Neural cell (in vitro differentiated cells): Measurements from ENCODE around the gene OXCT1. TPM values are rescaled to one million over a fixed set of nuclear protein-coding genes. Genes with fewer than 3 reads are reported as not detected.

ENCODE experiments used
- H2AFZ ChIP-seq: fragments of 200-600, 300-800 bp; sonication (generic), shearing (Covaris generic); 2 replicates; pipeline ENCODE4 v1.6.0; 2014; ENCODE audit warnings: low read depth, mild to moderate bottlenecking, antibody characterized with exemption, low read length, moderate library complexity
- H3F3A ChIP-seq: fragments of 200-600 bp; shearing (Covaris generic); 2 replicates; pipeline ENCODE4 v1.6.1; 2016; ENCODE audit warnings: mild to moderate bottlenecking, moderate library complexity, mixed read lengths, antibody characterized with exemption, low read length; ENCODE audit not compliant: insufficient read depth, poor library complexity, severe bottlenecking
- H3K27ac ChIP-seq: fragments of 200-600, 300-800 bp; sonication (generic), shearing (Covaris generic); 2 replicates; pipeline ENCODE4 v1.5.1; 2014; ENCODE audit warnings: mild to moderate bottlenecking, low read length, moderate library complexity
- H3K27me3 ChIP-seq: fragments of 300-800, 200-600 bp; sonication (generic), shearing (Covaris generic); 2 replicates; pipeline ENCODE4 v1.6.0; 2014; ENCODE audit warnings: mild to moderate bottlenecking, low read depth, low read length, moderate library complexity; ENCODE audit not compliant: insufficient read depth
- H3K36me3 ChIP-seq: fragments of 300-800, 200-600 bp; sonication (generic), shearing (Covaris generic); 2 replicates; pipeline ENCODE4 v1.5.1; 2014; ENCODE audit warnings: mild to moderate bottlenecking, antibody characterized with exemption, low read length, moderate library complexity; ENCODE audit not compliant: insufficient read depth
- H3K4me2 ChIP-seq: fragments of 300-800, 200-600 bp; sonication (generic), shearing (Covaris generic); 2 replicates; pipeline ENCODE4 v1.6.0; 2014; ENCODE audit warnings: mild to moderate bottlenecking, low read length
- H3K4me3 ChIP-seq: fragments of 300-800, 200-600 bp; sonication (generic), shearing (Covaris generic); 2 replicates; pipeline ENCODE4 v1.5.1; 2014; ENCODE audit warnings: mild to moderate bottlenecking, low read length, moderate library complexity
- H3K79me2 ChIP-seq: fragments of 200-600 bp; shearing (Covaris generic); replicated peaks from 2 replicates; pipeline ENCODE4 v1.6.0; 2014; ENCODE audit warnings: mild to moderate bottlenecking, low read length, moderate library complexity; ENCODE audit not compliant: insufficient read depth
- H3K9ac ChIP-seq: fragments of 300-800, 200-600 bp; sonication (generic), shearing (Covaris generic); 2 replicates; pipeline ENCODE4 v1.6.1; 2016; ENCODE audit warnings: mild to moderate bottlenecking, low read length, mixed read lengths
- H3K9me2 ChIP-seq: fragments of 200-600 bp; shearing (Covaris generic); 2 replicates; pipeline ENCODE4 v1.6.1; 2016; ENCODE audit warnings: mild to moderate bottlenecking, low read length, mixed read lengths; ENCODE audit not compliant: insufficient read depth
- H3K9me3 ChIP-seq: fragments of 200-600, 300-800 bp; sonication (generic), shearing (Covaris generic); 2 replicates; pipeline ENCODE4 v1.6.1; 2016; ENCODE audit warnings: mild to moderate bottlenecking, mixed run types, low read length, moderate library complexity, mixed read lengths
- H4K20me1 ChIP-seq: fragments of 200-600 bp; shearing (Covaris generic); 2 replicates; pipeline ENCODE4 v1.6.1; 2016; ENCODE audit warnings: mild to moderate bottlenecking, mixed run types; ENCODE audit not compliant: insufficient read depth
- CTCF ChIP-seq: fragments of 450-650 bp; IDR thresholded peaks from 2 replicates; pipeline ENCODE4 v1.5.1; 2014; ENCODE audit warnings: antibody characterized with exemption, mild to moderate bottlenecking, moderate library complexity; ENCODE audit not compliant: poor library complexity, severe bottlenecking
- EP300 ChIP-seq: fragments of 450-650 bp; conservative IDR thresholded peaks from 2 replicates; pipeline ENCODE4 v1.6.1; 2014; ENCODE audit warnings: antibody characterized with exemption, mild to moderate bottlenecking, moderate library complexity; ENCODE audit not compliant: poor library complexity, severe bottlenecking
- EZH2 ChIP-seq: fragments of 200-600, 300-800 bp; shearing (Covaris generic), sonication (generic); IDR thresholded peaks from 2 replicates; pipeline ENCODE4 v1.6.1; 2014; ENCODE audit warnings: antibody characterized with exemption, low read length, borderline replicate concordance, mild to moderate bottlenecking; ENCODE audit not compliant: insufficient read depth, poor library complexity, severe bottlenecking
- MXI1 ChIP-seq: fragments of 450-650 bp; conservative IDR thresholded peaks from 2 replicates; pipeline ENCODE4 v1.6.1; 2014; ENCODE audit warnings: antibody characterized with exemption, mild to moderate bottlenecking; ENCODE audit not compliant: poor library complexity, severe bottlenecking
- POLR2AphosphoS5 ChIP-seq: IDR thresholded peaks from 2 replicates; pipeline ENCODE4 v1.6.1; 2012
- RAD21 ChIP-seq: fragments of 450-650 bp; conservative IDR thresholded peaks from 2 replicates; pipeline ENCODE4 v1.6.1; 2014; ENCODE audit warnings: antibody characterized with exemption, mild to moderate bottlenecking, moderate library complexity
- REST ChIP-seq: IDR thresholded peaks from 2 replicates; pipeline ENCODE4 v1.6.1; 2012; ENCODE audit warnings: borderline replicate concordance
- SMC3 ChIP-seq: fragments of 450-650 bp; conservative IDR thresholded peaks from 2 replicates; pipeline ENCODE4 v1.6.1; 2014; ENCODE audit warnings: antibody characterized with exemption, mild to moderate bottlenecking, moderate library complexity; ENCODE audit not compliant: poor library complexity
- TAF1 ChIP-seq: IDR thresholded peaks from 2 replicates; pipeline ENCODE4 v1.6.1; 2012; ENCODE audit warnings: low read depth
- polyA plus RNA-seq: library from polyadenylated mRNA; depleted of rRNA; stranded (reverse); fragments of >200 nt; gene quantifications from 2 replicates; pipeline ENCODE4 v1.2.3, GENCODE V29; 2014

Gene OXCT1
- polyA plus RNA-seq, 1 donor from 2014 or later, result 90.5 TPM

- H3K36me3 ChIP-seq, result no peaks in the 10 kb centered on the region
- no peak overlapping the region for H2AFZ ChIP-seq
- H3K9ac ChIP-seq, result no peak overlapping the region
- H3K27ac ChIP-seq, result no peak overlapping the region
- H3K27me3 ChIP-seq, result no peaks in the 10 kb centered on the region
- H3F3A ChIP-seq, result no peaks in the 10 kb centered on the region
- H3K9me3 ChIP-seq, result no peaks in the 10 kb centered on the region
- H3K4me2 ChIP-seq, result no peak overlapping the region
- no peaks in the 10 kb centered on the region for H3K79me2 ChIP-seq
- no peaks in the 10 kb centered on the region for H4K20me1 ChIP-seq
- no peak overlapping the region for H3K4me3 ChIP-seq
- H3K9me2 ChIP-seq, result no peaks in the 10 kb centered on the region
- no peak for TF ChIP-seq EZH2
- no peak for TF ChIP-seq REST
- TF ChIP-seq MXI1, result no peak
- no peak for TF ChIP-seq RAD21
- no peak for TF ChIP-seq CTCF
- no peak for TF ChIP-seq EP300
- no peak for TF ChIP-seq TAF1
- no peak for TF ChIP-seq SMC3
- no peak for TF ChIP-seq POLR2AphosphoS5
Observed at GRCh38 chr5:41892031-41892430, 21.8 kb upstream of the OXCT1 start.

GRCh38 chr5:41891066-41891707 is 21.0 kb upstream of the OXCT1 start:
- no peak overlapping the region for H3K9ac ChIP-seq
- no peak overlapping the region for H3K27ac ChIP-seq
- H3K9me3 ChIP-seq, result no peaks in the 10 kb centered on the region
- H3K79me2 ChIP-seq, result no peaks in the 10 kb centered on the region
- no peaks in the 10 kb centered on the region for H3K27me3 ChIP-seq
- H2AFZ ChIP-seq, result no peak overlapping the region
- no peaks in the 10 kb centered on the region for H3K9me2 ChIP-seq
- TF ChIP-seq REST (no peak), RAD21 (no peak), POLR2AphosphoS5 (no peak)
- H3F3A ChIP-seq, result no peaks in the 10 kb centered on the region
- H3K36me3 ChIP-seq, result no peaks in the 10 kb centered on the region
- no peak overlapping the region for H3K4me2 ChIP-seq
- H4K20me1 ChIP-seq, result no peaks in the 10 kb centered on the region
- H3K4me3 ChIP-seq, result no peak overlapping the region
